Progenitor cell of endocrine pancreas (in vitro differentiated cells): ENCODE results near the gene RASGRF2. TPM values are rescaled to one million over a fixed set of nuclear protein-coding genes. Genes with fewer than 3 reads are reported as not detected.

Experiments
- DNase-seq: peaks from one replicate; pipeline ENCODE4 v3.0.0; 2021; ENCODE audit warnings: low spot score; ENCODE audit not compliant: unreplicated experiment
- H3K27ac Mint-ChIP-seq: 2 replicates; pipeline ENCODE4 v1.8.0; 2021; ENCODE audit warnings: mild to moderate bottlenecking, moderate library complexity, mixed read lengths
- H3K27me3 Mint-ChIP-seq: 2 replicates; pipeline ENCODE4 v1.8.0; 2021; ENCODE audit warnings: mixed read lengths
- H3K36me3 Mint-ChIP-seq: 2 replicates; pipeline ENCODE4 v1.8.0; 2022; ENCODE audit warnings: mixed read lengths; ENCODE audit not compliant: insufficient read depth
- H3K4me1 Mint-ChIP-seq: 2 replicates; pipeline ENCODE4 v1.8.0; 2021; ENCODE audit warnings: low read depth, mixed read lengths
- H3K4me3 Mint-ChIP-seq: 2 replicates; pipeline ENCODE4 v1.8.0; 2021; ENCODE audit warnings: low read depth, mild to moderate bottlenecking, moderate library complexity, mixed read lengths
- H3K9me3 Mint-ChIP-seq: 2 replicates; pipeline ENCODE4 v1.8.0; 2021; ENCODE audit warnings: low read depth, mixed read lengths
- total RNA-seq: library from RNA; stranded (reverse); gene quantifications from 2 replicates; pipeline ENCODE4 v1.2.1, GENCODE V29; 2021
- TF ChIP-seq, protein P1 (sequence below): fragments of 200-600 bp; sonication (generic); IDR thresholded peaks from one replicate; pipeline ENCODE4 v1.5.0; 2021; ENCODE audit warnings: antibody characterized with exemption, mild to moderate bottlenecking; ENCODE audit not compliant: unreplicated experiment

Gene RASGRF2
- total RNA-seq, 1 donor from 2014 or later = 0.62 TPM

DNA sequence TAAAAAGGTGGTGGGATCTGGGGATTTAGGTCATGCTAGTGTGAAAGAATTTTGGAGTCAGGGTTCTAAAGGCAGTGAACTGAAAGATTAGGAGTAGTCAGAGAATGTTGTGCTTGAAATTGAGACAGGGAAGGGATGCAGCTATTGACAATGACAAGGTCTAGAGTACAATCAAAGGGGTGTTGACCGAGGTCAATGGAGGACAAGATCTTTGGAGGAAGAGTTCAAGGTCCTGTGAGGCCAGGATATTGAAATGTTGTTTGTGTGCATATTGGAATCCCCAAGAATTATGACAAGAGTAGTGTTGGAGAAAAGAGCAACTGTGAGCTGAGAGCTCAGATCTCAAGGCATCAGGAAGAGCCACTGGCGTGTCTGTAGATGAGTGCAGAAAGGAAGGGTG, 116.9 kb downstream of the RASGRF2 start:
- Mint-ChIP-seq H3K4me3 (no peak overlapping the region), H3K4me1 (no peaks in the 10 kb centered on the region), H3K9me3 (peaks cover 5% of the 10 kb centered on the region), H3K27me3 (no peaks in the 10 kb centered on the region), H3K27ac (no peak overlapping the region), H3K36me3 (no peaks in the 10 kb centered on the region)
- TF ChIP-seq, protein P1, sequence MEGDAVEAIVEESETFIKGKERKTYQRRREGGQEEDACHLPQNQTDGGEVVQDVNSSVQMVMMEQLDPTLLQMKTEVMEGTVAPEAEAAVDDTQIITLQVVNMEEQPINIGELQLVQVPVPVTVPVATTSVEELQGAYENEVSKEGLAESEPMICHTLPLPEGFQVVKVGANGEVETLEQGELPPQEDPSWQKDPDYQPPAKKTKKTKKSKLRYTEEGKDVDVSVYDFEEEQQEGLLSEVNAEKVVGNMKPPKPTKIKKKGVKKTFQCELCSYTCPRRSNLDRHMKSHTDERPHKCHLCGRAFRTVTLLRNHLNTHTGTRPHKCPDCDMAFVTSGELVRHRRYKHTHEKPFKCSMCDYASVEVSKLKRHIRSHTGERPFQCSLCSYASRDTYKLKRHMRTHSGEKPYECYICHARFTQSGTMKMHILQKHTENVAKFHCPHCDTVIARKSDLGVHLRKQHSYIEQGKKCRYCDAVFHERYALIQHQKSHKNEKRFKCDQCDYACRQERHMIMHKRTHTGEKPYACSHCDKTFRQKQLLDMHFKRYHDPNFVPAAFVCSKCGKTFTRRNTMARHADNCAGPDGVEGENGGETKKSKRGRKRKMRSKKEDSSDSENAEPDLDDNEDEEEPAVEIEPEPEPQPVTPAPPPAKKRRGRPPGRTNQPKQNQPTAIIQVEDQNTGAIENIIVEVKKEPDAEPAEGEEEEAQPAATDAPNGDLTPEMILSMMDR = no peak
- DNase-seq = no peak

DNA sequence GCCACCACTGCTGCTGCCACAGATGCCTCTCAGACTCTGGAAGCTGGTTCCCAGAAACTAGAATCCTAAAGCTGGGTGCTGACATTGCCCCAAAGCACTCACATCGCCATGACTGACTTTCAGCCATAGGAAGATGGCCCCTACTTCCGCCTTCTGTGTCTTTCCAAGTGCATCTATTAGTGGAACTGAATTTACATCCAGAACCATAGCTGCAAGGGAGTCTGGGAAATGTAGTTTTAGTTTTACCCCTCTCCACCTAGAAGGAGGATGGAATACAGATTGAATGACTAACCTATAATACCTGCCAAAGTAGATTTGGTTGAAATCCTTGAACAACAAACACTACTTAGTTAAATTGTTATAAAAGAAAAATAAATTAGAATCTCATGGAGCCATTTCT, 118.8 kb downstream of the RASGRF2 start:
- Mint-ChIP-seq H3K4me3 (no peak overlapping the region), H3K9me3 (peaks cover 5% of the 10 kb centered on the region), H3K36me3 (no peaks in the 10 kb centered on the region), H3K4me1 (no peaks in the 10 kb centered on the region), H3K27ac (no peak overlapping the region), H3K27me3 (no peaks in the 10 kb centered on the region)
- TF ChIP-seq, protein P1 = no peak
- DNase-seq = no peak

DNA sequence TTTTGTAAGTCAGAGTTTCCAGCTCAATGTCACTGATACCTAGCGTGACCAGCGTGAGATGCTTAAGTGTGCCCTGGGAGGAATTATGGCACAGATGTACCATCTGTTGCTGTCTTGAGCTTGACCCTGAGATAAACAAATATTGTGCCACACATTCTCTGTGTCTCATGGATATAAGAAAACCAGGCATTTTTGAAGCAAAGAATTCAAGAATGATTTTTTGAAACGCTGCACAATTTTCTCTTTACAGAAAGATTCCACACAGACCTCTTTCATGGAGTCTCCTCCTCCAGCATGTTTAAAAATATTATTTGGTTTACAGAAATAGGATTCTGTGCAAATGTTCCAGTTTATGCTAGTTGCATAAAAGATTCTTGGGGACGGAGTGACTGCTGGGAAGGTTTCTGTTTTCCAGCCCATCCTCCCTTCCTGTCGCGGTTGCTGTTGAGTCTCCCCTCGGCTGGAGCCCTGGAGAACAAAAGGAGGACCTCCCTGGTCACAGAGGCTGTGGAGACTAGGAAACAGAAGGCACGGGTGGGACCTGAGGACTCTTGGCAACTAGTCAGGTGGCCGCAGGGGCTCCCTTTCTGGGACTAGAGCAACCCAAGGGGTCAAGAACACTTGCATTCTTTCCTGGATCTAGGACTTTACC, 120.8 kb downstream of the RASGRF2 start:
- no peak for DNase-seq
- H3K9me3 Mint-ChIP-seq = peaks cover 5% of the 10 kb centered on the region
- H3K27me3 Mint-ChIP-seq = no peaks in the 10 kb centered on the region
- H3K36me3 Mint-ChIP-seq = no peaks in the 10 kb centered on the region
- no peak overlapping the region for H3K27ac Mint-ChIP-seq
- TF ChIP-seq, protein P1 = no peak
- no peaks in the 10 kb centered on the region for H3K4me1 Mint-ChIP-seq
- H3K4me3 Mint-ChIP-seq = no peak overlapping the region

DNA sequence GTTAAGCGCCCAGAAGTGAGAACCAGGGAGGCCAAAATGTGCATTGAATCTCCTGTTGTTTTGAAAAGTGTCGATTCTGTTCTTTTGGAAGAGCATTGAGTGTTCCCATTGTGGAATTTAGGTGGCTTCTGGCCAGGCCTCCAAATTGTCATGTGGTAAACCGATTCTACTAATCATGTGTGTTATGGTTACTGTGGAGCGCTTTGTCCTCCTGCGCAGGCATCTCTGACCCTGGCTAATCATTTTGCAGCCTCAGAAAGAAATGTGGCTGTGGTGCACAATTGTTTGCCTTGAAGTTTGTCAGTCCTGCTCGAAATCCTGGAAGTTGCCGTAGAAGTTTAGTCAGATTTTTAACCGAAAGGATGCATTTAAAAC, 121.3 kb downstream of the RASGRF2 start:
- no peak for DNase-seq
- no peaks in the 10 kb centered on the region for H3K4me1 Mint-ChIP-seq
- H3K36me3 Mint-ChIP-seq = no peaks in the 10 kb centered on the region
- no peaks in the 10 kb centered on the region for H3K27me3 Mint-ChIP-seq
- H3K9me3 Mint-ChIP-seq = peaks cover 5% of the 10 kb centered on the region
- H3K27ac Mint-ChIP-seq = no peak overlapping the region
- TF ChIP-seq, protein P1 = no peak
- no peak overlapping the region for H3K4me3 Mint-ChIP-seq

DNA sequence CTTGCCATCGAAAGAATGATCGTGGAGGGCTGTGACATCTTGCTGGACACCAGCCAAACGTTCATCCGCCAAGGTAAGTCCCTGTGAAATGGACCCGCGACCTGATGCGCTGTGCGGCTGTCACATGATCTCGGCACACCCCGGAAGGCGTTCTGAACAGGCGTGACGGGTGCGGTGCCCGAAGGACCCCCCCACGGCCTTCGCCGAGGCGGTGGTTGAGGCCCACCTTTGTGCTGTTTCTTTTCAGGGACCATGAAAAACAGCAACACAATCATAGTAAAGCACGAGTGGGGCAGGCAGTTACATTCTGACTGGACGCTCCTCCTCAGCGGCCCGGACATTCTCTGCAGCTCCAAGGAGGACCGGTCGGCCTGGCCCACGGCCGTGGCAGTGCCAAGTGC, 126.7 kb downstream of the RASGRF2 start:
- Mint-ChIP-seq H3K27ac (no peak overlapping the region), H3K4me3 (no peak overlapping the region), H3K36me3 (no peaks in the 10 kb centered on the region), H3K4me1 (no peaks in the 10 kb centered on the region), H3K27me3 (no peaks in the 10 kb centered on the region), H3K9me3 (no peaks in the 10 kb centered on the region)
- no peak for DNase-seq
- TF ChIP-seq, protein P1 = no peak
